ENCODE results near the gene FAM89A. TPM values are rescaled to one million over a fixed set of nuclear protein-coding genes. Genes with fewer than 3 reads are reported as not detected.

The FAM89A gene
- total RNA-seq, 1 experiment from 2014 or later, result 7.5 TPM

GRCh38 chr1:231016966-231017365 is 23.1 kb downstream of the FAM89A start:
- ATAC-seq, result no peak
- no peak for DNase-seq
- Histone ChIP-seq H3K9me2 (replicated peaks; ENCODE audit: low read length) (no peaks in the 10 kb centered on the region), H4K20me1 (ENCODE audit: low read length) (no peaks in the 10 kb centered on the region), H3K36me3 (ENCODE audit: low read depth, low read length) (no peaks in the 10 kb centered on the region), H3K27me3 (ENCODE audit: low read length) (no peaks in the 10 kb centered on the region), H3K79me2 (ENCODE audit: low read length) (no peaks in the 10 kb centered on the region), H2AFZ (ENCODE audit: low read length) (no peak overlapping the region), H3K4me1 (ENCODE audit: insufficient read depth, low read length) (peaks cover 21% of the 10 kb centered on the region), H3K9me3 (ENCODE audit: low read length) (no peaks in the 10 kb centered on the region), H3K9ac (ENCODE audit: low read length) (no peak overlapping the region), H3K27ac (ENCODE audit: low read length) (no peak overlapping the region), H3K4me3 (ENCODE audit: low read length) (no peak overlapping the region), H3F3A (ENCODE audit: low read length, unreplicated experiment) (no peaks in the 10 kb centered on the region), H3K4me2 (ENCODE audit: low read length) (no peak overlapping the region)
- CTCF ChIA-PET, result no interaction called here
- no TSS peak for BruUV-seq (replicated peaks)
- POLR2A ChIA-PET (ENCODE audit: unreplicated experiment), result interaction anchor here (0.7 kb wide), 1 partner anchor 44 kb away, joined by 3 read pairs; no protein-coding TSS in a partner anchor
- TF ChIP-seq EZH2 (IDR thresholded peaks at IDR 0.05; ENCODE audit: low read length, unreplicated experiment) (no peak), EZH2phosphoT487 (IDR thresholded peaks at IDR 0.05; ENCODE audit: borderline replicate concordance, low read length) (no peak), CTCF (conservative IDR thresholded peaks at IDR 0.05; ENCODE audit: low read depth, low read length) (no peak)
- intact Hi-C loops (cut with micrococcal nuclease), result no loop called here

- ATAC-seq, result peak; percentile 45
- Histone ChIP-seq H3K9me2 (replicated peaks; ENCODE audit: low read length) (no peaks in the 10 kb centered on the region), H3K27ac (ENCODE audit: low read length) (no peak overlapping the region), H3K27me3 (ENCODE audit: low read length) (no peaks in the 10 kb centered on the region), H3K4me3 (ENCODE audit: low read length) (no peak overlapping the region), H3K36me3 (ENCODE audit: low read depth, low read length) (no peaks in the 10 kb centered on the region), H3K79me2 (ENCODE audit: low read length) (no peaks in the 10 kb centered on the region), H3K9me3 (ENCODE audit: low read length) (no peaks in the 10 kb centered on the region), H3K9ac (ENCODE audit: low read length) (no peak overlapping the region), H3K4me1 (ENCODE audit: insufficient read depth, low read length) (peaks cover 18% of the 10 kb centered on the region), H3K4me2 (ENCODE audit: low read length) (no peak overlapping the region), H4K20me1 (ENCODE audit: low read length) (no peaks in the 10 kb centered on the region), H3F3A (ENCODE audit: low read length, unreplicated experiment) (no peaks in the 10 kb centered on the region), H2AFZ (ENCODE audit: low read length) (no peak overlapping the region)
- no TSS peak for BruUV-seq (replicated peaks)
- TF ChIP-seq CTCF (conservative IDR thresholded peaks at IDR 0.05; ENCODE audit: low read depth, low read length) (no peak), EZH2 (IDR thresholded peaks at IDR 0.05; ENCODE audit: low read length, unreplicated experiment) (no peak), EZH2phosphoT487 (IDR thresholded peaks at IDR 0.05; ENCODE audit: borderline replicate concordance, low read length) (no peak)
- ChIA-PET CTCF (no interaction called here), POLR2A (ENCODE audit: unreplicated experiment) (no interaction called here)
- DNase-seq, result peak; percentile 35
- intact Hi-C loops (cut with micrococcal nuclease), result no loop called here
These were observed 23.8 kb downstream of the FAM89A start for GRCh38 chr1:231016234-231016633.

- no peaks in the 10 kb centered on the region for H3K36me3 ChIP-seq (ENCODE audit: low read depth, low read length)
- H3K9me2 ChIP-seq (replicated peaks; ENCODE audit: low read length), result no peaks in the 10 kb centered on the region
- no peaks in the 10 kb centered on the region for H3F3A ChIP-seq (ENCODE audit: low read length, unreplicated experiment)
- H3K4me1 ChIP-seq (ENCODE audit: insufficient read depth, low read length), result peaks cover 4% of the 10 kb centered on the region; the same call in 1 of the 2 replicates
- H3K79me2 ChIP-seq (ENCODE audit: low read length), result no peaks in the 10 kb centered on the region
- ATAC-seq (peak; percentile 36; the same call in 1 of the 2 replicates), DNase-seq (peak; percentile 41)
- ChIA-PET POLR2A (ENCODE audit: unreplicated experiment) (no interaction called here), CTCF (no interaction called here)
- no peaks in the 10 kb centered on the region for H4K20me1 ChIP-seq (ENCODE audit: low read length)
- H2AFZ ChIP-seq (ENCODE audit: low read length), result no peak overlapping the region
- intact Hi-C loops (cut with micrococcal nuclease), result no loop called here
- no peak overlapping the region for H3K9ac ChIP-seq (ENCODE audit: low read length)
- no peaks in the 10 kb centered on the region for H3K9me3 ChIP-seq (ENCODE audit: low read length)
- no peaks in the 10 kb centered on the region for H3K27me3 ChIP-seq (ENCODE audit: low read length)
- TF ChIP-seq EZH2 (IDR thresholded peaks at IDR 0.05; ENCODE audit: low read length, unreplicated experiment) (no peak), EZH2phosphoT487 (IDR thresholded peaks at IDR 0.05; ENCODE audit: borderline replicate concordance, low read length) (no peak), CTCF (conservative IDR thresholded peaks at IDR 0.05; ENCODE audit: low read depth, low read length) (no peak)
- no TSS peak for BruUV-seq (replicated peaks)
- no peak overlapping the region for H3K4me3 ChIP-seq (ENCODE audit: low read length)
- no peak overlapping the region for H3K27ac ChIP-seq (ENCODE audit: low read length)
- no peak overlapping the region for H3K4me2 ChIP-seq (ENCODE audit: low read length)
These were observed 26.6 kb downstream of the FAM89A start for GRCh38 chr1:231013391-231014015.

Measured in PC-3 (cell line).